ENCODE results near the gene GPBP1L1.
"Not testable (repeated sequence)": the region's sequence is repeated elsewhere in the genome, so short reads cannot be mapped to it uniquely, and the experiment has no call there.

The GPBP1L1 gene

GRCh38 chr1:45604239-45604638 lies 82.1 kb downstream of the GPBP1L1 start:
- DNase-seq (ENCODE audit: extremely low read depth in 1 of 2, low read depth in 1 of 2): no peak

DNA sequence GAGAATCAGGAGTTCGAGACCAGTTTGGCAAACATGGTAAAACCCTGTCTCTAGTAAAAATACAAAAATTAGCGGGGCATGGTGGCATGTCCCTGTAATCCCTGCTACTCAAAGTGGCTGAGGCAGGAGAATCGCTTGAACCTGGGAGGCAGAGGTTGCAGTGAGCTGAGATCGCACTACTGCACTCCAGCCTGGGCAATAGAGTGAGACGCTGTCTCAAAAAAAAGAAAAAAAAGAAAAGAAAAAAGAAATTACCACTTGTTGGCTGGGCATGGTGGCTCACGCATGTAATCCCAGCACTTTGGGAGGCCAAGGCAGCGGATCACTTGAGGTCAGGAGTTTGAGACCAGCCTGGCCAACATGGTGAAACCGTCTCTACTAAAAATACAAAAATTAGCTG lies 89.6 kb downstream of the GPBP1L1 start:
- not testable (repeated sequence) for DNase-seq (ENCODE audit: extremely low read depth in 1 of 2, low read depth in 1 of 2)

- DNase-seq (ENCODE audit: extremely low read depth in 1 of 2, low read depth in 1 of 2): no peak
Observed at GRCh38 chr1:45594412-45594811, 91.9 kb downstream of the GPBP1L1 start.

- no peak for DNase-seq (ENCODE audit: extremely low read depth in 1 of 2, low read depth in 1 of 2)
Observed at GRCh38 chr1:45589861-45590260, 96.5 kb downstream of the GPBP1L1 start.

- no peak for DNase-seq (ENCODE audit: extremely low read depth in 1 of 2, low read depth in 1 of 2)
Observed at GRCh38 chr1:45586769-45587168, 99.6 kb downstream of the GPBP1L1 start.

DNA sequence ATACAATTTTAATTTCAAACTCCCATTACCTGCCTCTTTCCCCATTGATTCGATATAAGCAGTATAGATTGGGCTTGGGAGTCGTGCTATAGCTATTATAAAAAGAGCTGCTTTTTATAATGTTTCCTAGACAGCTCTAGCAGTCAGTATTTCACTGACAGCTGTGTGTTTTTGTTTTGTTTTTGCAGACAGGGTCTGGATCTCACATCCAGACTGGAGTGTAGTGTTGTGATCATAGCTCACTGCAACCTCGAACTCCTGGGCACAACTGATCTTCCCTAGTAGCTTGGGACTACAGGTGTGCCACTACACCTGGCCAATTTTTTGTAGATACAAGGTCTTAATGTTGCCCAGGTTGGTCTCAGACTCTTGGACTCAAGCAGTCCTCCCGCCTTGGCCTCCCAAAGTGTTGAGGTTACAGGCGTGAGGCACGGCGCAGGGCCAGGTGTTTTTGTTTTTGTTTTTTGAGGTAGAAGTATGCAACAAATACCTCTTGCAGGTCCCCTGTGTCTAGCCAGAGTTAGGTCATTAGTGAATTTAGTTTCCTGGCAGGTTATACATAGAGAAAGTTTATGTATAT lies 100.7 kb downstream of the GPBP1L1 start:
- no peak for DNase-seq (ENCODE audit: extremely low read depth in 1 of 2, low read depth in 1 of 2)

GRCh38 chr1:45585110-45585426 lies 101.3 kb downstream of the GPBP1L1 start:
- DNase-seq (ENCODE audit: extremely low read depth in 1 of 2, low read depth in 1 of 2): no peak

GRCh38 chr1:45584351-45585109 lies 101.8 kb downstream of the GPBP1L1 start:
- DNase-seq (ENCODE audit: extremely low read depth in 1 of 2, low read depth in 1 of 2): peak; percentile 55 to 78

GRCh38 chr1:45583666-45584350 lies 102.5 kb downstream of the GPBP1L1 start, which contains the start of gene NASP:
TSS of gene NASP (plus strand) at chr1:45584041. CDS start at chr1:45584147, 106 bp downstream.
- peak; percentile 75 to 84 for DNase-seq (ENCODE audit: extremely low read depth in 1 of 2, low read depth in 1 of 2)

GRCh38 chr1:45583264-45583665 lies 103.1 kb downstream of the GPBP1L1 start:
- DNase-seq (ENCODE audit: extremely low read depth in 1 of 2, low read depth in 1 of 2): peak; percentile 85 to 92
